T-helper 1 cell (primary cell): ENCODE measurements around the gene CCDC102B.
"Not testable (repeated sequence)": the region's sequence is repeated elsewhere in the genome, so short reads cannot be mapped to it uniquely, and the experiment has no call there.

Experiments used
- DNase-seq, 5 donors: peaks; one replicate each; pipeline ENCODE4 v3.0.0-alpha.2; 2012 to 2020
- total RNA-seq, 4 donors: gene quantifications; one replicate each; lab custom pipeline; 2026; lab: John Stamatoyannopoulos, UW

The CCDC102B gene
- 1.5 to 4.7 (median 4.3) reads per million in 4 donors for total RNA-seq

- DNase-seq: no peak
Observed at GRCh38 chr18:68797871-68798270, at the start of gene CCDC102B. CCDC102B (plus strand) TSS chr18:68798080; CDS start chr18:68836764, 38,684 bp downstream.

- no peak for DNase-seq
Observed at GRCh38 chr18:68757126-68757525, 40.8 kb upstream of the CCDC102B start.

- no peak for DNase-seq
Observed at GRCh38 chr18:68759308-68759707, 38.6 kb upstream of the CCDC102B start.

- no peak for DNase-seq
Observed at GRCh38 chr18:68763083-68763482, 34.8 kb upstream of the CCDC102B start.

- no peak for DNase-seq
Observed at GRCh38 chr18:68764016-68764415, 33.9 kb upstream of the CCDC102B start.

- no peak for DNase-seq
Observed at GRCh38 chr18:68766433-68766832, 31.4 kb upstream of the CCDC102B start.

GRCh38 chr18:68769461-68769860 lies 28.4 kb upstream of the CCDC102B start:
- DNase-seq: no peak

- DNase-seq: no peak
Observed at GRCh38 chr18:68772268-68772667, 25.6 kb upstream of the CCDC102B start.

- no peak for DNase-seq
Observed at GRCh38 chr18:68778280-68778886, 19.5 kb upstream of the CCDC102B start.

GRCh38 chr18:68779169-68779568 lies 18.7 kb upstream of the CCDC102B start:
- DNase-seq: no peak

GRCh38 chr18:68780802-68781635 lies 16.9 kb upstream of the CCDC102B start:
- DNase-seq: no peak

GRCh38 chr18:68783506-68783905 lies 14.4 kb upstream of the CCDC102B start:
- DNase-seq: no peak

GRCh38 chr18:68784071-68784470 lies 13.8 kb upstream of the CCDC102B start:
- DNase-seq: no peak

- DNase-seq: not testable (repeated sequence)
Observed at GRCh38 chr18:68790290-68790689, 7.6 kb upstream of the CCDC102B start.

- no peak for DNase-seq
Observed at GRCh38 chr18:68791801-68792200, 6.1 kb upstream of the CCDC102B start.

GRCh38 chr18:68793951-68794350 lies 3.9 kb upstream of the CCDC102B start:
- no peak for DNase-seq

GRCh38 chr18:68796936-68797690 lies 767 bp upstream of the CCDC102B start:
- no peak for DNase-seq

- DNase-seq: no peak
Observed at GRCh38 chr18:68800075-68800474, 2.2 kb downstream of the CCDC102B start.

GRCh38 chr18:68803356-68803755 lies 5.5 kb downstream of the CCDC102B start:
- no peak for DNase-seq

GRCh38 chr18:68817584-68817983 lies 19.7 kb downstream of the CCDC102B start:
- DNase-seq: no peak

GRCh38 chr18:68818584-68818983 lies 20.7 kb downstream of the CCDC102B start:
- DNase-seq: no peak

- no peak for DNase-seq
Observed at GRCh38 chr18:68822926-68823325, 25.0 kb downstream of the CCDC102B start.

- no peak for DNase-seq
Observed at GRCh38 chr18:68826121-68826520, 28.2 kb downstream of the CCDC102B start.
